Ishikawa (cell line): Measurements from ENCODE around the gene ZNF333.

Source experiments
- CEBPB ChIP-seq: IDR thresholded peaks from 2 replicates; pipeline ENCODE4 v1.6.1; 2012
- CREB1 ChIP-seq: IDR thresholded peaks from 2 replicates; pipeline ENCODE4 v1.6.1; 2012; ENCODE audit warnings: low read depth
- EGR1 ChIP-seq: IDR thresholded peaks from 2 replicates; pipeline ENCODE4 v1.6.1; 2012
- EP300 ChIP-seq: IDR thresholded peaks from 2 replicates; pipeline ENCODE4 v1.6.1; 2012; ENCODE audit warnings: borderline replicate concordance
- FOXM1 ChIP-seq: IDR thresholded peaks from 2 replicates; pipeline ENCODE4 v1.6.1; 2012; ENCODE audit warnings: low read depth, borderline replicate concordance
- MAX ChIP-seq: IDR thresholded peaks from 2 replicates; pipeline ENCODE4 v1.6.1; 2012
- NFIC ChIP-seq: IDR thresholded peaks from 2 replicates; pipeline ENCODE4 v1.6.1; 2012
- RAD21 ChIP-seq: IDR thresholded peaks from 2 replicates; pipeline ENCODE4 v1.6.1; 2012; ENCODE audit warnings: low read depth
- REST ChIP-seq: IDR thresholded peaks from 2 replicates; pipeline ENCODE4 v1.6.1; 2012; ENCODE audit warnings: low read depth, mild to moderate bottlenecking
- TAF1 ChIP-seq: IDR thresholded peaks from 2 replicates; pipeline ENCODE4 v1.6.1; 2012; ENCODE audit warnings: low read depth, mild to moderate bottlenecking
- TCF12 ChIP-seq: IDR thresholded peaks from 2 replicates; pipeline ENCODE4 v1.6.1; 2012; ENCODE audit warnings: low read depth
- TEAD4 ChIP-seq: IDR thresholded peaks from 2 replicates; pipeline ENCODE4 v1.6.1; 2012
- USF1 ChIP-seq: IDR thresholded peaks from 2 replicates; pipeline ENCODE4 v1.6.1; 2012
- YY1 ChIP-seq: IDR thresholded peaks from 2 replicates; pipeline ENCODE4 v1.6.1; 2012; ENCODE audit warnings: low read depth
- ZBTB7A ChIP-seq: IDR thresholded peaks from 2 replicates; pipeline ENCODE4 v1.6.1; 2012; ENCODE audit warnings: low read depth

Gene ZNF333

GRCh38 chr19:14732510-14732909 lies 42.7 kb downstream of the ZNF333 start:
- TF ChIP-seq EP300 = no peak
- TF ChIP-seq USF1 = no peak
- TF ChIP-seq NFIC = no peak

- TF ChIP-seq USF1 = no peak
- no peak for TF ChIP-seq EP300
- no peak for TF ChIP-seq RAD21
- no peak for TF ChIP-seq CREB1
- TF ChIP-seq EGR1 = no peak
- no peak for TF ChIP-seq NFIC
- TF ChIP-seq TAF1 = no peak
- TF ChIP-seq FOXM1 = no peak
- TF ChIP-seq YY1 = no peak
Measured at GRCh38 chr19:14733574-14733973, 43.7 kb downstream of the ZNF333 start.

GRCh38 chr19:14735915-14736314 lies 46.1 kb downstream of the ZNF333 start:
- no peak for TF ChIP-seq TCF12
- no peak for TF ChIP-seq RAD21
- TF ChIP-seq NFIC = no peak
- TF ChIP-seq EGR1 = no peak
- TF ChIP-seq USF1 = no peak
- no peak for TF ChIP-seq YY1
- TF ChIP-seq FOXM1 = no peak
- TF ChIP-seq EP300 = no peak
- no peak for TF ChIP-seq ZBTB7A
- no peak for TF ChIP-seq CREB1
- no peak for TF ChIP-seq TAF1
- TF ChIP-seq MAX = no peak
- no peak for TF ChIP-seq REST
- TF ChIP-seq TEAD4 = no peak
- TF ChIP-seq CEBPB = no peak

GRCh38 chr19:14746886-14747285 lies 57.0 kb downstream of the ZNF333 start:
- TF ChIP-seq YY1 (no peak), CEBPB (no peak), REST (no peak), EP300 (no peak), TAF1 (no peak), USF1 (no peak), TEAD4 (no peak), RAD21 (no peak), ZBTB7A (no peak), CREB1 (no peak)

- TF ChIP-seq RAD21 (no peak), TAF1 (no peak), NFIC (no peak), TCF12 (no peak), TEAD4 (no peak), EP300 (no peak), REST (no peak), CREB1 (no peak), MAX (no peak), YY1 (no peak), ZBTB7A (no peak), EGR1 (no peak), FOXM1 (no peak), CEBPB (no peak), USF1 (no peak)
Measured at GRCh38 chr19:14748601-14749000, 58.8 kb downstream of the ZNF333 start.
